ENCODE data around the gene NPHP4. TPM values are rescaled to one million over a fixed set of nuclear protein-coding genes. Genes with fewer than 3 reads are reported as not detected.

Gene NPHP4
- total RNA-seq, 1 donor from 2014 or later: 33.2 TPM

DNA sequence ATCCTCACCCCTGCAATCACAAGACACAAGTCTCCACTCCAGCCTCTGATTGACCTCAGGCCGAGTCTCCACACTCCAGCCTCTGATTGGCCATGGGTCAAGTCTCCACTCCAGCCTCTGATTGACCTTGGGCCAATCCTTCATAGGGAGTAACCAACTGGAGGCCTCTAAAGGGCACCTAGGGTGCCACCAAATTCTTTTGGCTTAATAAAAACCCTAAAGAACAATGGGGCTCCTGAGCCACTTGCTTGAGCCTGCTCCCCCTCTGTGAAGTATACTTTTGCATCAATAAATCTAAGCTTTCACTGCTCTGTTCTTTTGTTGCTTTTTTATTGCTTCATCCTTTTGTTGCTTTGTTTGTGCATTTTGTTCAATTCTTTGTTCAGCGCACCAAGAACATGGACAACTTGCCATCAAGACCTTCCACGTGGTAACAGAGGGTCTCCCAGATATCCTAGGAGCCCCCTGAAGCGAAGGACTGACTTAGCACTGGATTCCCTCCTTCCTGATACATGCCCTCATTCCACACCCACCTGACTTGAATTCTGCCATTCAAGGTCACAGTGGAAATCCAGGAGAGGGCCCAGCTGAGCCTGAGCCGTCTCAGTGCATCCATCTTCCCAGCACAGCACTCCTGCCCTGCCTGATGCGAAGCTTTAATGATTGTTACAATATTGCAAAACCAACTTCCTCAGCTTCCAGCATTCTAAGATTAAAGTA, 152.9 kb downstream of the NPHP4 start:
- Mint-ChIP-seq H3K4me1 (peaks cover 7% of the 10 kb centered on the region), H3K4me3 (no peak overlapping the region), H3K9me3 (no peaks in the 10 kb centered on the region), H3K36me3 (ENCODE audit: low read depth) (no peaks in the 10 kb centered on the region), H3K27ac (ENCODE audit: unreplicated experiment) (no peak overlapping the region), H3K27me3 (ENCODE audit: low read depth) (no peaks in the 10 kb centered on the region)
- TF ChIP-seq, protein P1, sequence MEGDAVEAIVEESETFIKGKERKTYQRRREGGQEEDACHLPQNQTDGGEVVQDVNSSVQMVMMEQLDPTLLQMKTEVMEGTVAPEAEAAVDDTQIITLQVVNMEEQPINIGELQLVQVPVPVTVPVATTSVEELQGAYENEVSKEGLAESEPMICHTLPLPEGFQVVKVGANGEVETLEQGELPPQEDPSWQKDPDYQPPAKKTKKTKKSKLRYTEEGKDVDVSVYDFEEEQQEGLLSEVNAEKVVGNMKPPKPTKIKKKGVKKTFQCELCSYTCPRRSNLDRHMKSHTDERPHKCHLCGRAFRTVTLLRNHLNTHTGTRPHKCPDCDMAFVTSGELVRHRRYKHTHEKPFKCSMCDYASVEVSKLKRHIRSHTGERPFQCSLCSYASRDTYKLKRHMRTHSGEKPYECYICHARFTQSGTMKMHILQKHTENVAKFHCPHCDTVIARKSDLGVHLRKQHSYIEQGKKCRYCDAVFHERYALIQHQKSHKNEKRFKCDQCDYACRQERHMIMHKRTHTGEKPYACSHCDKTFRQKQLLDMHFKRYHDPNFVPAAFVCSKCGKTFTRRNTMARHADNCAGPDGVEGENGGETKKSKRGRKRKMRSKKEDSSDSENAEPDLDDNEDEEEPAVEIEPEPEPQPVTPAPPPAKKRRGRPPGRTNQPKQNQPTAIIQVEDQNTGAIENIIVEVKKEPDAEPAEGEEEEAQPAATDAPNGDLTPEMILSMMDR (conservative IDR thresholded peaks at IDR 0.05): no peak
- DNase-seq (ENCODE audit: low read depth, low spot score): no peak

DNA sequence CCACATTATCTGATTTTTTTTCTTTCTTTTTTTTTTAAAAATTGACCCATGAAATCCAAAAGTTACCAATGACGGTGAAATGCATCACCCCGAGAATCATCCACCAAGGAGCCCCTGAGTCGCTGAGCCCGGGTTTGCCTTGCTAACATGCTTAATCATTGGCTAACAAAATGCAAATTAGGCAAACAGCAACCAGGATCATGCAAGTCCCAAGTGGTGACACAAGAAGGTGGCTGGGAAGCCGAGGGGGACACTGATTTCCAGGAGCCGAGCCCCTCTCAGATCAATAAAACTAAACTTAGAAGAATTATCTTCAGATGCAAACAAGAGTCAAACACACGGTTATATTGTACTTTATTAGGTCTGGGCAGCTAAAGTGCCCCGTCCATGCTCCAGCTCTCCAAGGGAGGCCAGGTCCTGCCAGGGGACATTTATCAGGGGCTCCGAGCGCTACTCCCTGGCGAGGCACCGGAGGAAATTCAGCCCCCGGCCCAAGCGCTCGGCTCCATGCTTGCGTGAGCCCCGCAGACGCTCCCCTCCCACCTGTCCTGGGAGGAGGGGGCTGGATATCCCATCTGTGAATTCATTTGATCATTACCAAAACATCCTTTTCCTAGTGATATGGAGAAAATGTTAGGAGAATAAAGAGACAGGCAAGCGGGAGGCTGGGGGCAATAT, 154.1 kb downstream of the NPHP4 start:
- no peaks in the 10 kb centered on the region for H3K9me3 Mint-ChIP-seq
- no peak overlapping the region for H3K4me3 Mint-ChIP-seq
- no peak overlapping the region for H3K27ac Mint-ChIP-seq (ENCODE audit: unreplicated experiment)
- H3K36me3 Mint-ChIP-seq (ENCODE audit: low read depth): no peaks in the 10 kb centered on the region
- peaks cover 7% of the 10 kb centered on the region for H3K4me1 Mint-ChIP-seq
- no peaks in the 10 kb centered on the region for H3K27me3 Mint-ChIP-seq (ENCODE audit: low read depth)
- TF ChIP-seq, protein P1 (conservative IDR thresholded peaks at IDR 0.05): no peak
- no peak for DNase-seq (ENCODE audit: low read depth, low spot score)

DNA sequence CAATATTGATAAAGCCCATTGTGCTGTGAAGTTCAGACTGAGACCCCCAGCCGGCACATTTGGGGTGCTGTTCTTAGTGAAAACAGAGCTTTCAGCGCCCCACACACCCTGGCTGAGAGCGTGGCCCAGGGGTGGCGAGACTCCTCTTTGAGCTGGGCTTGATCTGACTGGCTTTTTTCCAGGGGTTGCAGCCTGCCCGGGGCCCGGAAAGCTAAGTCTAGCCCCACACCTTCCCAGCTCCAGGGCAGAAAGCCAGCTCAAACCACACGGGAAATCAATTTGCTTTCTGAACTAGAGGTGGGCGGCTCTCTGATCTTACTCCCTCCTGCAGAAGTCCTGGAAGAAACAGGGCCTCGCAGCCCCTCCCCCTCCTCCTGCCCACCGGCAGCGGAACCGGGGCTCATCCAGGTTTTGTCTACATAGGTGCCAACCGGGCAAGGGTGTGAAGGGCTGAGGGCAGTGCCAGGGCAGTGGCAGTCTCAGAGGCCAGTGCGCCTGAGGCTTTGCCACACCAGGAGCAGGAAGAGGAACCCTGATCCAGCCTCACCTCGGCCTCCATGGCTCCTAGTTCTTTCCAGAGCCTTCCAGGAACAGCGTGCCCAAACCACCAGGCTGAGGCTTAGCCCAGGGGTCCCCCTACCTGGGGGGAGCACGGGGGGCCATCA, 155.3 kb downstream of the NPHP4 start:
- no peak for DNase-seq (ENCODE audit: low read depth, low spot score)
- Mint-ChIP-seq H3K4me3 (no peak overlapping the region), H3K36me3 (ENCODE audit: low read depth) (no peaks in the 10 kb centered on the region), H3K27me3 (ENCODE audit: low read depth) (no peaks in the 10 kb centered on the region), H3K4me1 (peaks cover 7% of the 10 kb centered on the region), H3K9me3 (no peaks in the 10 kb centered on the region), H3K27ac (ENCODE audit: unreplicated experiment) (no peak overlapping the region)
- TF ChIP-seq, protein P1 (conservative IDR thresholded peaks at IDR 0.05): no peak

DNA sequence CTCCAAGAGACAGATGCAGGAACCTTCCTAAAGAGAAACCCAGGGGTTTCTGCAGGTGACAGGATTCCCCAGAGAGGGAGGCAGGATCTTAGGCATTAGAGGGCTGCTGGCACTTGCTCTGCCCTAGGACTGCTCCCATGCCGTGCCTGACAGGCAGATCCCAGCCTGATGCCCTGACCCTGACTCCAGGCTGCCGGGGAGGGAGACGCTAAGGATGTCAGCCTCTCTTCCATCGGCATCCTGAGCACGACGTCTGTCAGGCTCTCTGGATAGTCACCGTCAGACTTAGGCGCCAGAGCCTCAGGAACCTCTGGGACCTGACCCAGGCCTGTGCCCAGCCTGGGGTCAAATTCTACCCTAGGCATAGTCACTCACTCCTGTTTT, 157.1 kb downstream of the NPHP4 start:
- no peak for DNase-seq (ENCODE audit: low read depth, low spot score)
- Mint-ChIP-seq H3K9me3 (no peaks in the 10 kb centered on the region), H3K4me1 (peaks cover 7% of the 10 kb centered on the region), H3K36me3 (ENCODE audit: low read depth) (no peaks in the 10 kb centered on the region), H3K27me3 (ENCODE audit: low read depth) (no peaks in the 10 kb centered on the region), H3K27ac (ENCODE audit: unreplicated experiment) (no peak overlapping the region), H3K4me3 (no peak overlapping the region)
- TF ChIP-seq, protein P1 (conservative IDR thresholded peaks at IDR 0.05): no peak

DNA sequence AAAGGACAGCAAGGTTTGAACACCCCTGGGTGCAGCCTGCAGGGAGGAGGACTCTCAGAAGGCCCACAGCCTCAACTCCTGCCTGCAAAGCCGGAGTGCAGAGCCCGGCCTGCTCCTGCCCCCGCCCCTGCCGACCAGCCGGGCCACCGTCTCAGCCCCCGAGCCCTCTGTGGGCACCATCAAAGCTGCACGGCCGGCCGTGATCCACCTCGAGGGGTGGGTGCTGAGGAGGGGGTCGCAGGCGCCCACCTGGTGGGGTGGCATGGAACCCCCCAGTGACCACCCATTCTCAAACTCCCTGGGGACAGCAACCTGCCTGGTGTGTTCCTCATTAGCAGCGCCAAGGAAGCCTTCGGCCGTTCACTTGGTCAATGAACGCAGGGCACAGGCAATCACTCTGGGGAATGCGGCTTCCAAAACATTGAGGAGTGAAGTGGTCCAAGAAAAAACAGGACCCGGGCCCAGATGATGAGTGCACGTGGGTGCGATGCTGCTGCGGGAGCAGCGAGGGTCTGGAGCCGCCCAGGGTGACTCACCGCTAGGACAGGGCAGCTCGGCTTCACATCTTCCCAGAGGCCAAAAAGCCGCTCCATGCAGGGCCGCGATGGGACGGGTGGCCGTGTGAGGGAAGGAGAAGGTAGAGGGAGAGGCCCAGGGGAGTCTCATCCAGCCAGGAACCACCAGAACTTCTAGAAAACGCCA, 157.6 kb downstream of the NPHP4 start:
- H3K27me3 Mint-ChIP-seq (ENCODE audit: low read depth): peaks cover under 1% of the 10 kb centered on the region
- peaks cover under 1% of the 10 kb centered on the region for H3K36me3 Mint-ChIP-seq (ENCODE audit: low read depth)
- no peak for DNase-seq (ENCODE audit: low read depth, low spot score)
- H3K27ac Mint-ChIP-seq (ENCODE audit: unreplicated experiment): no peak overlapping the region
- TF ChIP-seq, protein P1 (conservative IDR thresholded peaks at IDR 0.05): no peak
- no peak overlapping the region for H3K4me3 Mint-ChIP-seq
- H3K4me1 Mint-ChIP-seq: peaks cover 4% of the 10 kb centered on the region
- H3K9me3 Mint-ChIP-seq: peaks cover 1% of the 10 kb centered on the region

Measured in neural crest cell (in vitro differentiated cells).